GM12878 (cell line): ENCODE data around the gene ATG9B. TPM values are rescaled to one million over a fixed set of nuclear protein-coding genes. Genes with fewer than 3 reads are reported as not detected.
A peak's percentile ranks its signal among the peaks of the same experiment; 100 is the strongest.

Source experiments
- ATAC-seq: fragments of 200-7000 bp; cut with Tn5 transposase; 3 replicates; pipeline ENCODE4 v1.9.1; 2020; ENCODE audit warnings: mild to moderate bottlenecking, moderate library complexity
- BruUV-seq: library from RNA; stranded (reverse); fragments of 400-500 nt; replicated peaks from 2 replicates; lab custom pipeline; 2021; lab: Mats Ljungman, UMichigan
- CTCF ChIA-PET: fragments of 300-600 bp; sonication (Branson Sonifier 250); formaldehyde crosslinking; extraction: SDS; loops from one replicate; lab custom pipeline; 2021; ENCODE audit warnings: inconsistent platforms; lab: Yijun Ruan, JAX
- POLR2A ChIA-PET: fragments of 350-600 bp; formaldehyde crosslinking; extraction: SDS; loops from one replicate; lab custom pipeline; 2021; ENCODE audit warnings: inconsistent platforms; lab: Charles Lee
- RAD21 ChIA-PET: fragments of 300-600 bp; sonication (Branson Sonifier 250); formaldehyde crosslinking; loops from one replicate; lab custom pipeline; 2023; ENCODE audit warnings: antibody characterized with exemption; ENCODE audit not compliant: unreplicated experiment; lab: Charles Lee
- SMC1A ChIA-PET: fragments of 300-600 bp; sonication (Branson Sonifier 250); formaldehyde crosslinking; loops from one replicate; lab custom pipeline; 2023; ENCODE audit not compliant: unreplicated experiment, uncharacterized antibody; lab: Charles Lee
- DNase-seq: peaks from one replicate; pipeline ENCODE4 v3.0.0-alpha.2; 2011; ENCODE audit warnings: low read depth, low spot score
- FAIRE-seq: peaks from 3 replicates; lab custom pipeline; 2011; peaks lifted over from hg19 to GRCh38; lab: Jason Lieb, UNC
- H2AFZ ChIP-seq: 2 replicates; pipeline ENCODE4 v1.6.0; 2011; ENCODE audit warnings: low read depth, low read length, control low read depth; ENCODE audit not compliant: control insufficient read depth
- H3K27ac ChIP-seq: 2 replicates; pipeline ENCODE4 v1.5.1; 2011; ENCODE audit warnings: control low read depth; ENCODE audit not compliant: control insufficient read depth, insufficient read depth
- H3K27me3 ChIP-seq, 2 experiments: replicated peaks in 1 of 2; 2 replicates each; pipeline versions ENCODE4 v1.6.0 to v1.6.1; 2011; ENCODE audit warnings: low read length in 1 of 2; ENCODE audit not compliant: control insufficient read depth in 2 of 2, insufficient read depth in 2 of 2
- H3K36me3 ChIP-seq, 2 experiments: 2 replicates each; pipeline ENCODE4 v1.5.1; 2011; ENCODE audit warnings: low read length in 1 of 2; ENCODE audit not compliant: control insufficient read depth in 2 of 2, insufficient read depth in 2 of 2
- H3K4me1 ChIP-seq: 2 replicates; pipeline ENCODE4 v1.6.1; 2011; ENCODE audit warnings: mild to moderate bottlenecking, low read length, moderate library complexity, mixed read lengths; ENCODE audit not compliant: control insufficient read depth, insufficient read depth
- H3K4me2 ChIP-seq: 2 replicates; pipeline ENCODE4 v1.6.0; 2011; ENCODE audit warnings: control low read depth; ENCODE audit not compliant: control insufficient read depth, insufficient read depth
- H3K4me3 ChIP-seq: fragments of 200-600 bp; sonication (generic); 2 replicates; pipeline ENCODE4 v1.5.1; 2016
- H3K79me2 ChIP-seq: 2 replicates; pipeline ENCODE4 v1.6.0; 2011; ENCODE audit warnings: low read length; ENCODE audit not compliant: control insufficient read depth, insufficient read depth
- H3K9ac ChIP-seq: 2 replicates; pipeline ENCODE4 v1.8.0; 2011; ENCODE audit warnings: low read length, control low read depth, mixed read lengths; ENCODE audit not compliant: control insufficient read depth, insufficient read depth
- H3K9me3 ChIP-seq: replicated peaks from 3 replicates; pipeline ENCODE4 v1.5.1; 2011; ENCODE audit warnings: mild to moderate bottlenecking, low read length; ENCODE audit not compliant: control insufficient read depth, insufficient read depth
- H4K20me1 ChIP-seq: 2 replicates; pipeline ENCODE4 v1.6.0; 2011; ENCODE audit not compliant: control insufficient read depth, insufficient read depth
- BCL3 ChIP-seq: IDR thresholded peaks from 2 replicates; pipeline ENCODE4 v1.6.1; 2011; ENCODE audit warnings: borderline replicate concordance, low read depth, mild to moderate bottlenecking, moderate library complexity, low read length; ENCODE audit not compliant: insufficient read depth, poor library complexity, severe bottlenecking
- BHLHE40 ChIP-seq, 2 experiments: fragments of 450-650 bp in 1 of 2; IDR thresholded peaks; 2 replicates each; pipeline ENCODE4 v1.6.1; 2011 to 2017; ENCODE audit warnings: low read depth in 2 of 2, borderline replicate concordance in 1 of 2, improper control_type of control experiment in 1 of 2, low read length in 1 of 2, mild to moderate bottlenecking in 1 of 2
- CBX5 ChIP-seq: sonication (generic); IDR thresholded peaks from 2 replicates; pipeline ENCODE4 v1.6.1; 2016; ENCODE audit warnings: low read depth, moderate library complexity, mild to moderate bottlenecking, inconsistent platforms
- CEBPB ChIP-seq, 2 experiments: fragments of 150-350 bp in 1 of 2; IDR thresholded peaks; 2 replicates each; pipeline ENCODE4 v1.6.1; 2012 to 2014; ENCODE audit warnings: low read depth in 2 of 2, low read length in 2 of 2, borderline replicate concordance in 1 of 2, inconsistent platforms in 1 of 2
- IRF4 ChIP-seq: IDR thresholded peaks from 2 replicates; pipeline ENCODE4 v1.6.1; 2011; ENCODE audit warnings: low read depth, low read length
- KLF5 ChIP-seq: fragments of 450-650 bp; IDR thresholded peaks from 2 replicates; pipeline ENCODE4 v1.6.1; 2014; ENCODE audit warnings: mild to moderate bottlenecking; ENCODE audit not compliant: partially characterized antibody
- NKRF ChIP-seq: fragments of 450-650 bp; conservative IDR thresholded peaks from 2 replicates; pipeline ENCODE4 v1.6.1; 2017; ENCODE audit warnings: mild to moderate bottlenecking, moderate library complexity
- NR2C1 ChIP-seq: fragments of 450-650 bp; IDR thresholded peaks from 2 replicates; pipeline ENCODE4 v1.6.1; 2017; ENCODE audit warnings: antibody characterized with exemption, mild to moderate bottlenecking, moderate library complexity
- PAX5 ChIP-seq: IDR thresholded peaks from 2 replicates; pipeline ENCODE4 v1.6.1; 2011; ENCODE audit warnings: low read depth, low read length, borderline replicate concordance
- RFX5 ChIP-seq: IDR thresholded peaks from 2 replicates; pipeline ENCODE4 v1.6.1; 2011; ENCODE audit warnings: low read depth, low read length, improper control_type of control experiment
- ZBTB40 ChIP-seq: fragments of 450-650 bp; IDR thresholded peaks from 2 replicates; pipeline ENCODE4 v1.6.1; 2016; ENCODE audit warnings: mild to moderate bottlenecking, moderate library complexity, borderline replicate concordance
- WGBS: methylation state at CpG from one replicate; pipeline ENCODE4 v1.1.6; 2016; ENCODE audit warnings: low lambda C conversion rate; ENCODE audit not compliant: insufficient replicate concordance, insufficient coverage; ENCODE audit errors: missing lambda C conversion rate; 5-methylcytosine and 5-hydroxymethylcytosine counted together
- in situ Hi-C: fragments of 300-500 bp; cut with MboI; formaldehyde crosslinking; loops from 9 replicates; pipeline ENCODE4 v1.14.3; 2018; ENCODE audit warnings: mixed read lengths
- intact Hi-C: fragments of 100-400 bp; cut with micrococcal nuclease; formaldehyde crosslinking; loops from one replicate; pipeline ENCODE4 v1.14.2; 2022; ENCODE audit not compliant: unreplicated experiment
- polyA plus RNA-seq, 11 experiments: library from polyadenylated mRNA; depleted of rRNA in 4 of 11; unstranded in 6 of 11; stranded (reverse) in 5 of 11; fragments of >200 nt; fragmentation: Nextera tagmentation in 4 of 11; fragmentation: Illumina TruSeq in 1 of 11; extraction: Ambion mirVana in 4 of 11; extraction: Trizol in 1 of 11; gene quantifications; 1 replicate in 1 of 11; 2 replicates in 10 of 11; pipeline versions ENCODE4 v1.2.1 to v1.2.3, GENCODE V29; 2011 to 2016; ENCODE audit warnings: inconsistent platforms in 2 of 11, missing spikeins in 2 of 11, low read depth in 1 of 11
- total RNA-seq, 4 experiments: library from RNA; depleted of rRNA in 3 of 4; stranded (reverse); fragments of >200 nt in 3 of 4; fragmentation: Illumina TruSeq in 1 of 4; extraction: Trizol in 1 of 4; gene quantifications; 2 replicates each; pipeline versions ENCODE4 v1.2.1 to v1.2.3, GENCODE V29; 2013 to 2021

Gene ATG9B
- total and polyA plus RNA-seq, 10 of the 15 experiments (the other 5 are each of a cell fraction or from before 2014, with no cell fraction given) = 0.01 to 0.83 (median 0.12) TPM; not detected in 2

GRCh38 chr7:151028131-151028947 lies 4.0 kb upstream of the ATG9B start, which contains the start of gene ABCB8:
TSS of gene ABCB8 (plus strand) at chr7:151028450. CDS start at chr7:151028516, 66 bp downstream.
- peak within 1 kb of the TSS; percentile 81 for H3K4me3 ChIP-seq
- SMC1A ChIA-PET = interaction anchor here (0.7 to 2.3 kb wide), 8 partner anchors 10 to 748 kb away, joined by 3 to 16 read pairs (median 4); partner anchors contain the start of genes ABCF2 and AGAP3
- DNase-seq (peak; percentile 98), ATAC-seq (peak; percentile 96), FAIRE-seq (peak; percentile 99)
- peak within 1 kb of the TSS; percentile 42 for H3K9ac ChIP-seq
- POLR2A ChIA-PET = interaction anchor here (0.5 to 2.4 kb wide), 6 partner anchors 30 to 1845 kb away, joined by 3 to 14 read pairs (median 3); partner anchors contain the start of genes FASTK and TMUB1
- intact Hi-C loops = loop anchor here (1.0 to 2.0 kb wide), 3 partner anchors 30 to 82 kb away; partner anchors contain the start of gene TMUB1
- peak within 1 kb of the TSS; percentile 70 for H3K4me2 ChIP-seq
- peak within 1 kb of the TSS; percentile 47 for H3K27ac ChIP-seq
- peak within 1 kb of the TSS; percentile 90 for H2AFZ ChIP-seq
- peaks cover 4% of the 10 kb centered on the region for H3K4me1 ChIP-seq
- peaks cover 0 to 3% of the 10 kb centered on the region in 2 experiments; a peak in 1 of 4 replicates for H3K36me3 ChIP-seq
- H3K79me2 ChIP-seq = no peaks in the 10 kb centered on the region; the same call in 1 of the 2 replicates
- CTCF ChIA-PET = interaction anchor here (0.7 to 6.0 kb wide), 15 partner anchors 10 to 250 kb away, joined by 3 to 35 read pairs (median 4); partner anchors contain the start of genes ABCF2 and CDK5
- no peaks in the 10 kb centered on the region for H3K9me3 ChIP-seq
- H4K20me1 ChIP-seq = no peaks in the 10 kb centered on the region
- RAD21 ChIA-PET = interaction anchor here (0.7 to 1.5 kb wide), 9 partner anchors 18 to 199 kb away, joined by 3 to 10 read pairs (median 3); partner anchors contain the start of gene FASTK
- TSS peak; percentile 92 for BruUV-seq
- in situ Hi-C loops = no loop called here
- WGBS = under 1% methylated on average over 53 of the region's 53 CpGs
- H3K27me3 ChIP-seq = no peaks in the 10 kb centered on the region; a peak in 1 of 4 replicates
- no peak for TF ChIP-seq CEBPB (IDR thresholded peaks at IDR 0.05; ENCODE audit: borderline replicate concordance in 1 of 2, low read depth in 2 of 2, low read length in 2 of 2)
- no peak for TF ChIP-seq BCL3
- TF ChIP-seq ZBTB40 = peak; percentile 64; the same call in 1 of the 2 replicates
- TF ChIP-seq NKRF = peak; percentile 91
- no peak for TF ChIP-seq IRF4
- no peak; the same call in 1 of the 2 replicates for TF ChIP-seq RFX5
- 0 out of 2 replicates have a peak, but pooled peaks have one; percentile 47 for TF ChIP-seq CBX5
- peak; percentile 67 for TF ChIP-seq KLF5
- TF ChIP-seq PAX5 = no peak
- TF ChIP-seq BHLHE40 (IDR thresholded peaks at IDR 0.05; ENCODE audit: borderline replicate concordance in 1 of 2, low read depth in 2 of 2, low read length in 1 of 2) = peak in 1 of 2 experiments; percentile 24; a peak in 1 of 4 replicates
- TF ChIP-seq NR2C1 = peak; percentile 57
